ENCODE measurements around the gene SYNC.
"Not testable (repeated sequence)": the region's sequence is repeated elsewhere in the genome, so short reads cannot be mapped to it uniquely, and the experiment has no call there.

Gene SYNC

GRCh38 chr1:32676945-32677344 lies 25.6 kb downstream of the SYNC start:
- no peak for DNase-seq (ENCODE audit: extremely low spot score)
- ChIA-PET CTCF (interaction anchor here (0.6 kb wide), 1 partner anchor 24 kb away, joined by 3 read pairs; no protein-coding TSS in a partner anchor), POLR2A (no interaction called here)
- no peak for TF ChIP-seq PKNOX1 (IDR thresholded peaks at IDR 0.05)

GRCh38 chr1:32668716-32669115 lies 33.9 kb downstream of the SYNC start:
- POLR2A ChIA-PET; CTCF ChIA-PET; DNase-seq (ENCODE audit: extremely low spot score): not testable (repeated sequence)

- no peak for DNase-seq (ENCODE audit: extremely low spot score)
- CTCF ChIA-PET, result no interaction called here
- no peak for TF ChIP-seq BHLHE40 (IDR thresholded peaks at IDR 0.05; ENCODE audit: borderline replicate concordance)
- no peak for TF ChIP-seq LEF1 (IDR thresholded peaks at IDR 0.05; ENCODE audit: borderline replicate concordance)
- no peak for TF ChIP-seq HDGF (IDR thresholded peaks at IDR 0.05; ENCODE audit: borderline replicate concordance)
- TF ChIP-seq ZNF384 (IDR thresholded peaks at IDR 0.05), result no peak
- TF ChIP-seq SP1 (IDR thresholded peaks at IDR 0.05), result no peak
- TF ChIP-seq TARDBP (IDR thresholded peaks at IDR 0.05), result no peak
- TF ChIP-seq FOXA1 (IDR thresholded peaks at IDR 0.05), result no peak
- no peak for TF ChIP-seq NFRKB (IDR thresholded peaks at IDR 0.05)
- TF ChIP-seq PKNOX1 (IDR thresholded peaks at IDR 0.05), result no peak
- no peak for TF ChIP-seq SUZ12 (IDR thresholded peaks at IDR 0.05)
- no peak for TF ChIP-seq FOXM1 (IDR thresholded peaks at IDR 0.05; ENCODE audit: borderline replicate concordance)
- TF ChIP-seq L3MBTL2 (conservative IDR thresholded peaks at IDR 0.05), result no peak
- TF ChIP-seq ARNT (IDR thresholded peaks at IDR 0.05), result no peak
- TF ChIP-seq ELF4 (IDR thresholded peaks at IDR 0.05), result no peak
- POLR2A ChIA-PET, result no interaction called here
Observed at GRCh38 chr1:32666901-32667566, 35.5 kb downstream of the SYNC start.

- ChIA-PET POLR2A (no interaction called here), CTCF (interaction anchor here (0.6 kb wide), 1 partner anchor 52 kb away, joined by 4 read pairs; no protein-coding TSS in a partner anchor)
- no peak for DNase-seq (ENCODE audit: extremely low spot score)
- no peak for TF ChIP-seq HDGF (IDR thresholded peaks at IDR 0.05; ENCODE audit: borderline replicate concordance)
Observed at GRCh38 chr1:32665915-32666314, 36.7 kb downstream of the SYNC start.

- ChIA-PET CTCF (no interaction called here), POLR2A (interaction anchor here (1.1 kb wide), 1 partner anchor 8 kb away, joined by 3 read pairs; the partner anchor contains the start of gene RBBP4)
- TF ChIP-seq CTBP1 (IDR thresholded peaks at IDR 0.05; ENCODE audit: borderline replicate concordance) (no peak), L3MBTL2 (conservative IDR thresholded peaks at IDR 0.05) (no peak), NFRKB (IDR thresholded peaks at IDR 0.05) (no peak), TARDBP (IDR thresholded peaks at IDR 0.05) (no peak), FOXA1 (IDR thresholded peaks at IDR 0.05) (no peak), HDGF (IDR thresholded peaks at IDR 0.05; ENCODE audit: borderline replicate concordance) (no peak), SP1 (IDR thresholded peaks at IDR 0.05) (no peak), SUZ12 (IDR thresholded peaks at IDR 0.05) (no peak), LEF1 (IDR thresholded peaks at IDR 0.05; ENCODE audit: borderline replicate concordance) (no peak), BHLHE40 (IDR thresholded peaks at IDR 0.05; ENCODE audit: borderline replicate concordance) (no peak), PKNOX1 (IDR thresholded peaks at IDR 0.05) (no peak), ZNF384 (IDR thresholded peaks at IDR 0.05) (no peak), FOXK2 (IDR thresholded peaks at IDR 0.05) (no peak), ELF4 (IDR thresholded peaks at IDR 0.05) (no peak), FOXM1 (IDR thresholded peaks at IDR 0.05; ENCODE audit: borderline replicate concordance) (no peak), ARNT (IDR thresholded peaks at IDR 0.05) (no peak)
- DNase-seq (ENCODE audit: extremely low spot score), result no peak
Observed at GRCh38 chr1:32659581-32659980, 43.0 kb downstream of the SYNC start.

GRCh38 chr1:32652244-32652962 lies 50.2 kb downstream of the SYNC start:
- ChIA-PET CTCF (interaction anchor here (0.7 kb wide), 1 partner anchor 171 kb away, joined by 3 read pairs; no protein-coding TSS in a partner anchor), POLR2A (no interaction called here)
- no peak for DNase-seq (ENCODE audit: extremely low spot score)
- no peak for TF ChIP-seq HDGF (IDR thresholded peaks at IDR 0.05; ENCODE audit: borderline replicate concordance)
- no peak for TF ChIP-seq PKNOX1 (IDR thresholded peaks at IDR 0.05)
- no peak for TF ChIP-seq SUZ12 (IDR thresholded peaks at IDR 0.05)
- no peak for TF ChIP-seq FOXA1 (IDR thresholded peaks at IDR 0.05)
- no peak for TF ChIP-seq SP1 (IDR thresholded peaks at IDR 0.05)
- no peak for TF ChIP-seq FOXM1 (IDR thresholded peaks at IDR 0.05; ENCODE audit: borderline replicate concordance)
- TF ChIP-seq ELF4 (IDR thresholded peaks at IDR 0.05), result no peak
- TF ChIP-seq TARDBP (IDR thresholded peaks at IDR 0.05), result no peak
- no peak for TF ChIP-seq FOXK2 (IDR thresholded peaks at IDR 0.05)
- no peak for TF ChIP-seq LEF1 (IDR thresholded peaks at IDR 0.05; ENCODE audit: borderline replicate concordance)
- no peak for TF ChIP-seq CTBP1 (IDR thresholded peaks at IDR 0.05; ENCODE audit: borderline replicate concordance)
- no peak for TF ChIP-seq ARNT (IDR thresholded peaks at IDR 0.05)

Data from HEK293T (cell line).